GM12873 (cell line): ENCODE data around the gene OPN1SW.

Source experiments
- CTCF ChIP-seq: IDR thresholded peaks from 2 replicates; pipeline ENCODE4 v1.5.1; 2012; ENCODE audit warnings: low read depth, mild to moderate bottlenecking, moderate library complexity, low read length, control low read depth; ENCODE audit not compliant: insufficient read depth; ENCODE audit errors: missing control alignments

The OPN1SW gene

GRCh38 chr7:128759242-128759641, 16.4 kb downstream of the OPN1SW start:
- no peak for TF ChIP-seq CTCF

DNA sequence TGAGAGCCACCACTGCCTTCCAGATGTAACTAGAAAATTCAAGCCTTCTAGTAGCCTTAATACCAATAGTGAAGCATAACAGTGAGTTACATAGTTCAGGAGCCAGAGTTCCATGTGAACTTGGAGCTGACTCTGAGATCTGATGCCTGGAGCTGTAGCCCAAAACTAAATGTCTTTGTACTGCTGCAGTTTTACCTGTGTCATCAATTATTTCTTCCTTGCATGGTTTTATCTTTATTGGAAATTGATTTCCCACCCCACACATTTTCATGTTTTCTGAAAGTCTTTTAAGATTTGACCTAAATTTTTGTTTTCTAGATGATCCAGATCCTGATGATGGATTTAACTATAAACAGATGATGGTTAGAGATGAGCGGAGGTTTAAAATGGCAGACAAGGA, 17.0 kb downstream of the OPN1SW start:
- no peak for TF ChIP-seq CTCF

GRCh38 chr7:128757203-128757602, 18.4 kb downstream of the OPN1SW start:
- no peak for TF ChIP-seq CTCF

- TF ChIP-seq CTCF: no peak
These were observed 19.6 kb downstream of the OPN1SW start for GRCh38 chr7:128755819-128756476.

- no peak for TF ChIP-seq CTCF
These were observed 20.3 kb downstream of the OPN1SW start for GRCh38 chr7:128755075-128755818.

DNA sequence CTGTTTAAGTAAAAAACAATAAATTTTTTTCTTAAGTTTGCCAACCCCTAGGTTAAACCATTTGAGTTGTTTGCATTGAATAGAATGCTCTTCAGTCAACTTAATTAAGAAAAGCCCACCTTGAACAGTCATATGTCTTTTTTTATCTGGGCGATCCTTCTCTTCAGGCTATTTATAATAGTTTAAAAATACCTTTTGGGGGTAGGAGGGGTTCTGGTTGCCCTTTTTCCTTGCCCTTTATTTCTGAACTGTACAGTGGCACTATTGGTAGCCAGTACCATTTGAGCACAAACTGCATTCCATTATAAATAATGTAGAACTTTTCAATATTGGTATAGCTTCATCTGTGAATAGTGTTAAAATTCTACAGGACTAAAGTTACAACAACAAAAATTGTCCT, 23.3 kb downstream of the OPN1SW start:
- no peak for TF ChIP-seq CTCF

DNA sequence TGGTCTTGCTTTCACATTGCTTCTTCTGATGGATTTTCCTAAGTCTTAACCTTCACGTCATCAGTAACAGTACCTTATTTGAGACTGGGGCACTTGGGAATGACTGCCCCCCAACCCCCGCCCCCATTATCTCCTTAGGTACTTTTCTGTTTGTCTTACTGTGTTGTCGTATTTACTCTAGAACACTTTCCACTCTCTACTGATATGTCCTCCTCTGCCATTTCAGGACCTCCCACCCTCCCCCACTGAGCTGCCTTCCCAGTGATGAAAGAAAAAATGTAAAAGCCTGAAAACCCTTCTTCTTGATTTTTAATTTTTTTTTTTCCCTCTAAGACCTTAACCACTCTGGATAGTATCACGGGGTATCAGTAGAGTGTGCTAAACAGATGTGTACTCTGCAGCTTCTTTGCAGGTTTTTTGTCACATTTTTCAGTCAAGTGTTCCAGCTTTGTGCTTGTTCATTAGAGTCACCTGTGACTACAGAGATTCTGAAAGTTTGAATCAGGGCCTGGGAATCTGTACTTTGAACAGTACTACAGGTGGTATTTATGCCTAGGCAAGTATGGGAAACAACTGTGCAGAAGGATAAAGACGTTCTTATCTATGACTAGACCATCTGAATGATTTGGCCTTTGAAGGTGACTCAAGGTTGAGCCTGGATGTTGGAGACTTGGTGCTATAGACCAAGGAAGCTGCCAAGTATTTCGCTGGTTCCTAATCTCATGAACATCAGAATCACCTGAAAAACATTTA, 28.1 kb downstream of the OPN1SW start:
- no peak for TF ChIP-seq CTCF
